Stimulated activated naive B cell treated with anti-CD40 and anti-IgM and Interleukin-4, amounts not matched to agents 10 μg/mL and 1 μg/mL and 100 μg/mL, for 72 hours (primary cell): Measurements from ENCODE around the gene PTP4A2.
"Not testable (repeated sequence)": the region's sequence is repeated elsewhere in the genome, so short reads cannot be mapped to it uniquely, and the experiment has no call there.

Experiments used
- ATAC-seq, 2 donors: fragments of 150-1000 bp; cut with Tn5 transposase; replicated peaks; 2 replicates each; pipeline ENCODE4 v1.10.0; 2021; ENCODE audit warnings: moderate library complexity in 1 of 2
- DNase-seq: peaks from one replicate; pipeline ENCODE4 v3.0.0; 2021
- H3K27ac Mint-ChIP-seq: one replicate; pipeline ENCODE4 v1.8.0; 2022; ENCODE audit warnings: mild to moderate bottlenecking, mixed read lengths
- H3K27me3 Mint-ChIP-seq, 2 donors: one replicate each; pipeline ENCODE4 v1.8.0; 2022; ENCODE audit warnings: mixed read lengths in 2 of 2
- H3K36me3 Mint-ChIP-seq, 2 donors: one replicate each; pipeline ENCODE4 v1.8.0; 2022; ENCODE audit warnings: mixed read lengths in 2 of 2, mild to moderate bottlenecking in 1 of 2
- H3K4me1 Mint-ChIP-seq, 2 donors: one replicate each; pipeline ENCODE4 v1.8.0; 2022; ENCODE audit warnings: mixed read lengths in 2 of 2, mild to moderate bottlenecking in 1 of 2
- H3K4me3 Mint-ChIP-seq, 2 donors: one replicate each; pipeline ENCODE4 v1.8.0; 2022; ENCODE audit warnings: mild to moderate bottlenecking in 2 of 2, mixed read lengths in 2 of 2, moderate library complexity in 1 of 2
- H3K9me3 Mint-ChIP-seq, 2 donors: one replicate each; pipeline ENCODE4 v1.8.0; 2022; ENCODE audit warnings: mixed read lengths in 2 of 2, mild to moderate bottlenecking in 1 of 2

PTP4A2 gene

DNA sequence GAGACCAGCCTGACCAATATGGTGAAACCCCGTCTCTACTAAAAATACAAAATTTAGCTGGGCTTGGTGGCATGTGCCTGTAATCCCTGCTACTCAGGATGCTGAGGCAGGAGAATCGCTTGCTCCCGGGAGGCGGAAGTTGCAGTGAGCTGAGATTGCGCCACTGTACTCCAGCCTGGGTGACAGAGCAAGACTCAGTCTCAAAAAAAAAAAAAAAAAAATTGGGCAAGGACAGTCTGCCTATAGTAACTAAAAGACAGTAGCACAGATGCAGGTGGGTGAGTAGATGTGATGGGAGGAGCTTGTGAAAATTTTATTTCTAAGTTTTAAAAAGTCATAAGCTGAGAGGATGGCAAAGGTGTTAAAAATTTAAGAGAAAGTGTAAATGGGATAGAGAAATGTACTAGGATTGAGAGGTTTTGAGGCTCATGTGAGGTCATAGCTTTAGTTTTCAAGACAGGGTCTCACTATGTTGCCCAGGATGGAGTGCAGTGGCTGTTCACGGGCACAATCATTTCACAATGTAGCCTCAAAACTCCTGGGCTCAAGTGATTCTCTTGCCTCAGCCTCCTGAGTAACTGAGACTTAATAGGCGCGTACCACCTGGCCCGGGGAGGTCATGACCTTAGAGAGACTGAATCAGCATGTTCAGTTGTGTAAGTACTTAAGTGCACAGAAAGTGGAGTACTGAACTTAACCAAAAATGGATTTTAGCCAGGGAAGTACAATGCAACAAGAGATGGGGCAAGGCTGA, 33.7 kb downstream of the PTP4A2 start:
- DNase-seq, result no peak
- Mint-ChIP-seq H3K27me3 (no peaks in the 10 kb centered on the region), H3K27ac (peak overlapping the region; percentile 52), H3K4me1 (peaks cover 18 to 46% of the 10 kb centered on the region in 2 donors), H3K36me3 (peaks cover 37 to 40% of the 10 kb centered on the region in 2 donors), H3K9me3 (peaks cover 4% of the 10 kb centered on the region in 2 donors), H3K4me3 (no peak overlapping the region)
- no peak for ATAC-seq

DNA sequence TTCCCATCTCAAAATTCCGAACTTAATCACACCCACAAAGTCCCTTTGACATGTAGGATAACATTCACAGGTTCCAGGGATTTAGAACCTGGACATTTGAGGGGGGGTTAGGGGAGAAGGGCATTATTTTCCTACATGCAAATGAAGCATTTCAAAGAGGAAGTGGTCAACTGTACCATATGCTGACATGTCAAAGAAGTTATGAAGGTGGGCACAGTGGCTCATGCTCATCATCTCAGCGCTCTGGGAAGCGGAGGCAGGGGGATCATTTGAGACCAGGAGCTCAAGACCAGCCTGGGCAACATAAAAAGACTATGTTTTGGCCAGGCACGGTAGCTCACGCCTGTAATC, 35.7 kb downstream of the PTP4A2 start:
- Mint-ChIP-seq H3K4me3 (peak overlapping the region; percentile 14 to 60), H3K36me3 (peaks cover 24 to 31% of the 10 kb centered on the region in 2 donors), H3K27ac (peak overlapping the region; percentile 88), H3K4me1 (peaks cover 18 to 49% of the 10 kb centered on the region in 2 donors), H3K27me3 (no peaks in the 10 kb centered on the region), H3K9me3 (peaks cover 4% of the 10 kb centered on the region in 2 donors)
- ATAC-seq (peak; percentile 68 to 79), DNase-seq (no peak)

- no peaks in the 10 kb centered on the region for H3K27me3 Mint-ChIP-seq
- peak overlapping the region; percentile 14 to 60 for H3K4me3 Mint-ChIP-seq
- peak; percentile 73 to 76 for ATAC-seq
- peaks cover 24 to 31% of the 10 kb centered on the region in 2 donors for H3K36me3 Mint-ChIP-seq
- peaks cover 18 to 49% of the 10 kb centered on the region in 2 donors for H3K4me1 Mint-ChIP-seq
- peaks cover 4% of the 10 kb centered on the region in 2 donors for H3K9me3 Mint-ChIP-seq
- H3K27ac Mint-ChIP-seq, result peak overlapping the region; percentile 88
- DNase-seq, result no peak
Observed at GRCh38 chr1:31901838-31902509, 36.2 kb downstream of the PTP4A2 start.

- H3K27ac Mint-ChIP-seq, result peak overlapping the region; percentile 16
- DNase-seq, result no peak
- no peaks in the 10 kb centered on the region for H3K27me3 Mint-ChIP-seq
- H3K36me3 Mint-ChIP-seq, result peaks cover 20 to 26% of the 10 kb centered on the region in 2 donors
- H3K4me1 Mint-ChIP-seq, result peaks cover 17 to 46% of the 10 kb centered on the region in 2 donors
- ATAC-seq, result no peak
- peaks cover 4% of the 10 kb centered on the region in 2 donors for H3K9me3 Mint-ChIP-seq
- no peak overlapping the region for H3K4me3 Mint-ChIP-seq
Observed at GRCh38 chr1:31900790-31901189, 37.4 kb downstream of the PTP4A2 start.

DNA sequence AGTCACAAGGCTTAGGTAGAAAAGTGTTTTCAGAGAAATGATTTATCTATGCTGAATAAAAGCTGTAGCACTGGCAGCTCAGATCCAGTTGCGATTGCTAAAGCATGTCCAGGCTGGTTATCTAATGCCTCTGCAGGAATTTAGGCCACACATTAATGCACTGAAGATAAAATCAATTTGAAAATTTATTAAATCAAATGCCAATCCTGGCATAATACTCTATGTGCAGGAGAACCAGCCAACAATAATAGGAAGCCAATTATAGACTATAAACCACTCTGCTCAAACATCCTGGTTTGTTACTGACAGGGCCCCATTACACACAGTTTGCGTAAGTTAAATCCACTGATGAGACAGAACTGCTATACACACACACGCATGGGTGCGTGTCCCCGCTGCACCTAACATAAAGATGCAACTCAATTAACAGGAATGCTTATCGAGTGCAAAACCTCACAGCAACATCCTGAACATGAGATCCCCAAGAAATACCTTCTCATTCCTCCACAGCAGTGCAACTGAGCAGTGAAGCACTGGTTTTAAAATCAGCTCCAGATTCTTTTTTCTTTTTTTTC, 40.6 kb downstream of the PTP4A2 start:
- ATAC-seq, result no peak
- H3K9me3 Mint-ChIP-seq, result peaks cover 4% of the 10 kb centered on the region in 2 donors
- no peaks in the 10 kb centered on the region for H3K27me3 Mint-ChIP-seq
- H3K27ac Mint-ChIP-seq, result no peak overlapping the region
- H3K36me3 Mint-ChIP-seq, result peaks cover 4 to 6% of the 10 kb centered on the region in 2 donors
- peaks cover 13 to 38% of the 10 kb centered on the region in 2 donors for H3K4me1 Mint-ChIP-seq
- DNase-seq, result no peak
- no peak overlapping the region for H3K4me3 Mint-ChIP-seq

GRCh38 chr1:31895474-31896198, 42.5 kb downstream of the PTP4A2 start:
- DNase-seq, H3K27me3 Mint-ChIP-seq, H3K36me3 Mint-ChIP-seq, H3K4me3 Mint-ChIP-seq, H3K27ac Mint-ChIP-seq, H3K9me3 Mint-ChIP-seq, ATAC-seq: not testable (repeated sequence)
- H3K4me1 Mint-ChIP-seq, result peaks cover 9 to 18% of the 10 kb centered on the region in 2 donors

- DNase-seq, result no peak
- Mint-ChIP-seq H3K4me3 (no peak overlapping the region), H3K27me3 (no peaks in the 10 kb centered on the region), H3K4me1 (peaks cover 19 to 37% of the 10 kb centered on the region in 2 donors), H3K36me3 (peaks cover 0 to 3% of the 10 kb centered on the region in 2 donors), H3K9me3 (no peaks in the 10 kb centered on the region), H3K27ac (peak overlapping the region; percentile 74)
- ATAC-seq, result peak in 1 of 2 donors; percentile 24
Observed at GRCh38 chr1:31891280-31891679, 46.9 kb downstream of the PTP4A2 start.

- H3K4me1 Mint-ChIP-seq, result peaks cover 19 to 35% of the 10 kb centered on the region in 2 donors
- H3K27ac Mint-ChIP-seq, result no peak overlapping the region
- no peak overlapping the region for H3K4me3 Mint-ChIP-seq
- no peaks in the 10 kb centered on the region for H3K9me3 Mint-ChIP-seq
- no peak for ATAC-seq
- H3K36me3 Mint-ChIP-seq, result peaks cover 0 to 3% of the 10 kb centered on the region in 2 donors
- H3K27me3 Mint-ChIP-seq, result no peaks in the 10 kb centered on the region
- no peak for DNase-seq
Observed at GRCh38 chr1:31888291-31888690, 49.9 kb downstream of the PTP4A2 start.

- DNase-seq (no peak), ATAC-seq (peak; percentile 59 to 69)
- no peak overlapping the region for H3K27ac Mint-ChIP-seq
- H3K4me3 Mint-ChIP-seq, result no peak overlapping the region
- H3K36me3 Mint-ChIP-seq, result peaks cover 0 to 3% of the 10 kb centered on the region in 2 donors
- H3K9me3 Mint-ChIP-seq, result no peaks in the 10 kb centered on the region
- peaks cover 15 to 39% of the 10 kb centered on the region in 2 donors for H3K4me1 Mint-ChIP-seq
- H3K27me3 Mint-ChIP-seq, result no peaks in the 10 kb centered on the region
Observed at GRCh38 chr1:31886866-31887265, 51.3 kb downstream of the PTP4A2 start.

- no peak overlapping the region for H3K4me3 Mint-ChIP-seq
- H3K27ac Mint-ChIP-seq, result no peak overlapping the region
- no peaks in the 10 kb centered on the region for H3K9me3 Mint-ChIP-seq
- no peaks in the 10 kb centered on the region for H3K27me3 Mint-ChIP-seq
- ATAC-seq (no peak), DNase-seq (no peak)
- peaks cover 19 to 49% of the 10 kb centered on the region in 2 donors for H3K4me1 Mint-ChIP-seq
- peaks cover 0 to 3% of the 10 kb centered on the region in 2 donors for H3K36me3 Mint-ChIP-seq
Observed at GRCh38 chr1:31885851-31886250, 52.3 kb downstream of the PTP4A2 start.

DNA sequence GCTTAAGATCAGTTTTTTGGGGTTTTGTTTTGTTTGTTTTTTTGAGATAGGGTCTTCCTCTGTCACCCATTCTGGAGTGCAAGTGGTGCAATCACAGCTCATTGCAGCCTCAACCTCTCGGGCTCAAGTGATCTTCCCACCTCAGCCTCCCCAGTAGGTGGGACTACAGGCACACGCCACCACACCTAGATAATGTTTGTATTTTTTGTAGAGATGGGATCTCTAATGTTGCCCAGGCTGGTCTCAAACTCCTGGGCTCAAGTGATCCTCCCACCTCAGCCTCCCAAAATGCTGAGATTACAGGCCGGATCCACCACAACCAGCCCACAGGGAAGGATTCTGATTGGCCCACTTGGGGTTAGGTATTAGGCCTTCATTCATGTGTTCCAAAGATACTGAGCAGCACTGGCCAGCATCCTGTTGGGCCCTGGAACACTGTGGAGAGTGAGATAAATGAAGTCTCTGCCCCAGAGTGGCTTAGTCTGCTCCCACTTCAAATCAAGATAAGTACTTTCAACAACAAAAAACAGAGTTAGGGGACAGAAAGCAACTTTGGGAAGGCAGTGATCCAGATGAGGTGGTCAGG, 54.7 kb downstream of the PTP4A2 start:
- Mint-ChIP-seq H3K4me3 (no peak overlapping the region), H3K27ac (no peak overlapping the region), H3K36me3 (no peaks in the 10 kb centered on the region), H3K9me3 (no peaks in the 10 kb centered on the region), H3K4me1 (peaks cover 18 to 49% of the 10 kb centered on the region in 2 donors), H3K27me3 (no peaks in the 10 kb centered on the region)
- DNase-seq (no peak), ATAC-seq (no peak)

- Mint-ChIP-seq H3K36me3 (no peaks in the 10 kb centered on the region), H3K9me3 (no peaks in the 10 kb centered on the region), H3K4me3 (peak overlapping the region in 1 of 2 donors; percentile 7), H3K4me1 (peaks cover 20 to 50% of the 10 kb centered on the region in 2 donors), H3K27ac (peak overlapping the region; percentile 11), H3K27me3 (no peaks in the 10 kb centered on the region)
- ATAC-seq (no peak), DNase-seq (no peak)
Observed at GRCh38 chr1:31881688-31882000, 56.5 kb downstream of the PTP4A2 start.

DNA sequence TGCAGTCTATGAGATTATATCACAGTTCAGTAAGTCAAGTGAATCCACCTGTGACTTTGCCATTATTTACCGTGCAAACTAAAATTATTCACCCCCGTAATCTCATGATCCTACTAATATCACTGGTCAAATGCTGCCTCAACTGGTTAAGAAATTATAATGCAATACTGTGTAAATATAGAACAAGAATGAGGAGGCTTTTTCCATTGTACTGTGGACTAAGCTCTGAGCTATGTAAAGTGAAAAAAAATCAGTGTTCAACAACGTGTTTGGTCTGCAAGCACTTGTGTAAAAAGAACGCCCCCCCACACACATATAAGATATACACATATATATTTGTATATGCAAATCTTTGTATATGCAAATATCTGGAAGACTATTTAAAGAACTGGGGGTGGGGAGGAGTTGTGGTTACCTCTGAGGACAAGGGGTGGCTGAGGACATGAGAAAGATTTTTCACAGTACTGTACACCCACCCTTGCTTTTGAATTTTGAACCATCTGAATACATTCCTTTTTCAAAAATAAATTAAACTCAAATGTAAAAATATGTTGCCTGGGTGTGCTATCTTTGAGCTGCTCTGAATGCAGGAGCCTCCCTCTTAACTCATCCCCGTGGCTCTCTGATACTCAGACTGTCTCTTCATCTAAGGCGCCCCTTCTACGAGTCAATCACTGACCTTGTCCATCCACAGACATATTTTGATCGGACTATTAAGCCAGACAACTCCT, 57.0 kb downstream of the PTP4A2 start:
- no peak overlapping the region for H3K27ac Mint-ChIP-seq
- DNase-seq (no peak), ATAC-seq (peak; percentile 61 to 75)
- no peaks in the 10 kb centered on the region for H3K36me3 Mint-ChIP-seq
- peaks cover 25 to 51% of the 10 kb centered on the region in 2 donors for H3K4me1 Mint-ChIP-seq
- H3K4me3 Mint-ChIP-seq, result peak overlapping the region in 1 of 2 donors; percentile 7
- H3K9me3 Mint-ChIP-seq, result no peaks in the 10 kb centered on the region
- no peaks in the 10 kb centered on the region for H3K27me3 Mint-ChIP-seq
